GM12874 (cell line): ENCODE results near the gene LDHD.

Experiments
- TF ChIP-seq, protein P1 (sequence below): IDR thresholded peaks from 2 replicates; pipeline ENCODE4 v1.5.1; 2011; ENCODE audit warnings: low read depth, mild to moderate bottlenecking, control low read depth, low read length, moderate library complexity; ENCODE audit not compliant: insufficient read depth

LDHD gene

DNA sequence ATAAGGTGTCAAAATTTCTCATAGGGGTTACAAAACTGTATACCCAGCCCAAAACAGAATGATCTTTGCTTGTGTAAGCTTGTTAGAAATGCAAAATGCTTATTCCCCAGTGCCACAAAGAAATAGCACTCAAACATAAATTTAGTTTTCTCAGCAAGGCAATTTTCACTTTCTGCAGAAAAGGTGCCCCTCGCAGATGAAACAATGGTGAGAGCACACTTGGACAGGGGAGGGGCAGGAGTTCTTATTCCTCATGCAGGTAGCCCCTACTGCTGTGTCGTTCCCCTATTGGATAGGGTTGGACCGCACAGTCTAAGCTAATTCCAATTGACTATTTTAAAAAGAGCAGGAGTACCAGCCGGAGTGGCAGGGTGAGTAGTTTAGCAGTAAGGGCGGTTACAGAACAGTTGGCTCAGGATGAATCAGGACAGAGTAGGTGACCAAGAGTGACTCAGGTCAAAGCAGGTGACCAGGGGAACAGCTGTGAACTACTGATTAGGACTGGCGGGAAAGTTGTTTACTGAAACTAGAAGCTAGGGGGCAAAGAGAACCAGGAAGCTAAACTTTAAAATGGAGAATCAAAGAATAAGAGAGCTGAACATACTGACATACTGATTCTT lies 5.5 kb upstream of the LDHD start:
- TF ChIP-seq, protein P1, sequence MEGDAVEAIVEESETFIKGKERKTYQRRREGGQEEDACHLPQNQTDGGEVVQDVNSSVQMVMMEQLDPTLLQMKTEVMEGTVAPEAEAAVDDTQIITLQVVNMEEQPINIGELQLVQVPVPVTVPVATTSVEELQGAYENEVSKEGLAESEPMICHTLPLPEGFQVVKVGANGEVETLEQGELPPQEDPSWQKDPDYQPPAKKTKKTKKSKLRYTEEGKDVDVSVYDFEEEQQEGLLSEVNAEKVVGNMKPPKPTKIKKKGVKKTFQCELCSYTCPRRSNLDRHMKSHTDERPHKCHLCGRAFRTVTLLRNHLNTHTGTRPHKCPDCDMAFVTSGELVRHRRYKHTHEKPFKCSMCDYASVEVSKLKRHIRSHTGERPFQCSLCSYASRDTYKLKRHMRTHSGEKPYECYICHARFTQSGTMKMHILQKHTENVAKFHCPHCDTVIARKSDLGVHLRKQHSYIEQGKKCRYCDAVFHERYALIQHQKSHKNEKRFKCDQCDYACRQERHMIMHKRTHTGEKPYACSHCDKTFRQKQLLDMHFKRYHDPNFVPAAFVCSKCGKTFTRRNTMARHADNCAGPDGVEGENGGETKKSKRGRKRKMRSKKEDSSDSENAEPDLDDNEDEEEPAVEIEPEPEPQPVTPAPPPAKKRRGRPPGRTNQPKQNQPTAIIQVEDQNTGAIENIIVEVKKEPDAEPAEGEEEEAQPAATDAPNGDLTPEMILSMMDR: no peak

DNA sequence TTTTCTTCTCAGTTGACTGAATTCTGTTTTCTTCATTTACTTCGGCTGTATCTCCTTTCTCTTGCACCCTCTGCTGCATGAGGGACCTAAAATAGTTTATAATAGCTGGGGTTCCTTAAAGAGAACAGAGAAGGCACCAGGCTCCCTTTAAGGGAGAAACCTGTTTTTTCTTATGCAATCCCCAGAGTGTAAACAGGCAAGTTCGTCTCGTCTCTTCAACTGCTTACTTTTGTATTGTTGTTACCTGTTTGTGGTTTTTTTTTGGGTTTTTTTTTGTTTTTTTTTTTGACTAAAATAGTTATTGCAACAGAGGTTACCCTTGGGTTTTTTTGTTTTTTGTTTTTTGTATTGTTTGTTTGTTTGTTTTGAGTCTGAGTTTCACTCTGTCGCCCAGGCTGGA lies 3.7 kb upstream of the LDHD start:
- TF ChIP-seq, protein P1: no peak

DNA sequence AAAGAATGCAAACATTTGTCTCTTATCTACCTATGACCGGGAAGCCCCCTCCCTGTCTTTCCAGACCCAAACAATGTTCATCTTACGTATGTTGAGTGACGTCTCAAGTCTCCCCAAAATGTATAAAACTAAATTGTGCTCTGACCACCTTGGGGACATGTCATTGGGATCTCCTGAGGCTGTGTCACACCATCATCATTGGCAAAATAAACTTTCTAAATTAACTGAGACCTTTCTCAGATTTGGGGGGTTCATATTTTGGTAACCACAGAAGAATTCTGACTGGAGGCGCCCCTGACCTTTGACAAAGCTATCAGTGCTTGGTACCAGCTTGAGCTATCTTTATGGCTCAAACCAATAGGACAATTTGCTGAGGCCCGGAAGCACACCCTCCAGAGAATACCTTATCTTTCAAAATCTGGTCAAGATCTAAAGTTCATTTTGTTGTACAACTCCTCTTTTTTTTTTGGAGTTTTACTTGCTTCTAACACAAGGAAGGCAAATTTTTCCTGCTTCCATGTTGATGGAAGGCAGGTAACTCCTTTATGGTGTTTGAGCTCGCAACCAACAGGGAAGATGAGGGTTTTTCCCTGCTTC lies 2.5 kb upstream of the LDHD start:
- TF ChIP-seq, protein P1: no peak

DNA sequence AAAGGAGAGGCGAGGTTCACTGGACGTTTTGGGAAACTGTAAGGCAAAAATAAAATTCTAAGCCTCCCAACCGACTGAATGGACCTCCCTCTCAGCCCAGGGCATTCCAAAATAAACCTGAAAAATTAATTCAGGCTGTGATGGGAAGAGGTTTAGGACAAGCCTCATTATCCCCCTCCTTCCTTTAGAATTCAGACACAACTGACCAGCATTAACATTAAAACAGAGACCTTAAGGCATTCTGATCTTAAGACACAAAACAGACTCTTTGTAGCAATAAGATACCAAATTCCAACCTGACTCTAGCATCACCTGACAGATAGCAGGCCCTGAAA lies 298 bp upstream of the LDHD start:
- TF ChIP-seq, protein P1: no peak

DNA sequence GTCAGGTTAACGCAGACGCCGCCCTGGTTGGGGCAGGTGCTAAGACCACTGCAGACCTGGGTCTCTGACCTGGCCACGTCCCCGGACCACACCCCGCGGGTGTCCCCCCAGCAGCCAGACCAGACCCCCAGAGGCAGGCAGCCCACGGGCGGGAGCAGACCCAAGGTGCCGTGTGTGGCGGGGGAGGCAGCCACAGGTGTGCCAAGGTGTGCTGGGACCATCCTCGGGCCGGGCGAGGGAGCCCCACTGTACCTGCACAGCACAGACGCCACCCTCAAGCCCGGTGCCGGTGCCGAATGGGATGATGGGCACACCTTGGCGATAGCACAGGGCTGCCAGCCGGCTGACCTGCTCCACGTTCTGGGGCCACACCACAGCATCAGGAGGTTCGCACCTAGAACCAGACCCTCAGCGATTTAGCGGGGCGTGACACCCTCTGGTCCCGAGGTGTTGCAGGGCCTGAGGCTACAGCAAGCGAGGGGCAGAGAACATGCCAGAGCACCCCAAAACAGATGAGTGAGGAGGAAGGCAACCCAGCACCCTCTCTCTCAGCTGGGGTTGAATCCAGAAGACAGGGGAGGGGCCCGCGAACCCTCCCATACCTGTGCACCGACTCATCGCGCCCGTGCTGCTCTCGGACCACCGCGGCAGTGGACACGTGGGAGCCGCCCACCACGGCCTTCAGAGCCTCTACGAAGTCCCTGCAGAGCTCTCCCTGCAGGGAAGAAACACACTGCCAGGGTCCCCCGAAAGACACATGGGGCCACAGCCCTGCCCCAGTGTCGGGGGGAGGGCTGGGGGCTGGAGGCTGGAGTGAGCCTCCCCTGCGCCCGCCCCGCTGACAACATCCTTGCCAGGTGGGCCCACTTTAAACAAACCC lies 1.4 kb downstream of the LDHD start:
- TF ChIP-seq, protein P1: no peak

DNA sequence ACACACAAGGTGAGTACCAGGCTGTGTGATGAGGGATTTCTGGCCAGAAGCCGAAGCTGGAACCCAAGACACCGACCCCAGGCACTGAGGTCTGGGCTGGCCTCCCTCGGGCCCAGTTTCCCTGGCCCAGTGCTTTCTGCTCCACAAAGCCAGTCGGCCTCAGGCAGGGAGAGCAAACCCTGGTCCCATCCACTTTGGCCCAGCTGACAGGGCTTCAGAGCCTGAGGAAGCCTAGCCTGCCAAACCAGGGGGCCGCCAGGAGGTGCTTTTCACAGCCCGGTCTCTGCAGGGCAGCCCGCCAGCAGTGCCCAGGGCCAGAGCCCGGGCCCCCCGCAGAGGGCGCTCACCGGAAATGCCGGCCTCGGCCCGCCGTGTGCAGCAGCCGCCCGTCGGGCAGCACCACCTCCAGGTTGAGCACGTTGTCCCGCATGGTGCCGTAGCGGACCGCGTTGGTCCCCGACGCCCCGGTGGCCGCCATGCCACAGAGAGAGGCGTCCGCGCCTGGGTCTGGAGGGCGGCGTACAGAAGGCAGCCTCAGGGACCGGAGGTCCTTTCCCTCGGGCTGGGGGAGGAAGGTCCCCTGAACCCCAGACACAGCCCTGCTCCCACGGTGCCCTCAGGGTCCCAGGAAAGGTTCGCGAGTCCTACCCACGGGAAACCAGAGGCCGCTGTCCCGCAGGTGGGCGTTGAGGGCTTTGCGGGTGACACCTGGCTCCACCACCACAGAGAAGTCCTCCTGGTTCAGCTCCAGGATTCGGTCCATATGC lies 2.2 kb downstream of the LDHD start:
- TF ChIP-seq, protein P1: no peak

DNA sequence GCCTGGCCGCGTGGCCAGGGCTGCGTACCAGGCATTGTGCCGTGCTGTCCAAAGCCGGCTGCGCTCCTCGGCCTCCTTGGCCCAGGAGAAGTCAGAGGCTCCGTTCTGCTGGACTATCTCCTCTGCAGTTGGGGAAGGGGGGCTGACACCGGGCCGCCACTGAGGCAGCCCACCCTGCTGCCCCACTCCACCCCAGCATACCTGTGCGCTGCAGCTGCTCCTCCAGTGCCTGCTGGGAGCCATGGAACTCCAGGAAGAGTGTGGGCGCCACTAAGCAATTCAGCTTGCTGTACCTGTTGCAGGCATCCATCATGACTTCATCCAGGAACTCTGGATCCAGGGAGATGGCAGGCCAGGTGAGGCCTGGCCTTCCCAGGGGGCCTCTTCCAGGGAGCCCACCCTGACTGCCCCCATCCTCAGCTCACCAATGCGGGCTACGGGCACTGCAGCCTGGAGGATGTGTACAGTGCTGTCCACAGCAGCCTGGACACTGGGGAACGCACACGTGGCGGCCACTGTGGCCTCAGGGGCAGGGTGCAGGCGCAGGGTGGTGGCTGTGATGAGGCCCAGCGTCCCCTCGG lies 2.9 kb downstream of the LDHD start:
- TF ChIP-seq, protein P1: no peak
